Panc1 (cell line): ENCODE results near the gene TSPYL1.

Experiments used
- POLR2AphosphoS5 ChIP-seq: IDR thresholded peaks from 2 replicates; pipeline ENCODE4 v1.6.1; 2012; ENCODE audit warnings: mild to moderate bottlenecking, low read depth, low read length, moderate library complexity
- TCF7L2 ChIP-seq: IDR thresholded peaks from 2 replicates; pipeline ENCODE4 v1.6.1; 2011; ENCODE audit warnings: mild to moderate bottlenecking, low read depth, low read length, inconsistent platforms
- TF ChIP-seq, protein P1 (sequence below): fragments of 450-650 bp; IDR thresholded peaks from 2 replicates; pipeline ENCODE4 v1.5.1; 2017; ENCODE audit warnings: mild to moderate bottlenecking
- TF ChIP-seq, protein P2 (sequence below), 2 experiments: IDR thresholded peaks; 2 replicates each; pipeline ENCODE4 v1.6.1; 2011 to 2012; ENCODE audit warnings: low read depth in 2 of 2, control low read depth in 1 of 2, low read length in 1 of 2, mild to moderate bottlenecking in 1 of 2, moderate library complexity in 1 of 2; ENCODE audit not compliant: insufficient read depth in 1 of 2

DNA sequence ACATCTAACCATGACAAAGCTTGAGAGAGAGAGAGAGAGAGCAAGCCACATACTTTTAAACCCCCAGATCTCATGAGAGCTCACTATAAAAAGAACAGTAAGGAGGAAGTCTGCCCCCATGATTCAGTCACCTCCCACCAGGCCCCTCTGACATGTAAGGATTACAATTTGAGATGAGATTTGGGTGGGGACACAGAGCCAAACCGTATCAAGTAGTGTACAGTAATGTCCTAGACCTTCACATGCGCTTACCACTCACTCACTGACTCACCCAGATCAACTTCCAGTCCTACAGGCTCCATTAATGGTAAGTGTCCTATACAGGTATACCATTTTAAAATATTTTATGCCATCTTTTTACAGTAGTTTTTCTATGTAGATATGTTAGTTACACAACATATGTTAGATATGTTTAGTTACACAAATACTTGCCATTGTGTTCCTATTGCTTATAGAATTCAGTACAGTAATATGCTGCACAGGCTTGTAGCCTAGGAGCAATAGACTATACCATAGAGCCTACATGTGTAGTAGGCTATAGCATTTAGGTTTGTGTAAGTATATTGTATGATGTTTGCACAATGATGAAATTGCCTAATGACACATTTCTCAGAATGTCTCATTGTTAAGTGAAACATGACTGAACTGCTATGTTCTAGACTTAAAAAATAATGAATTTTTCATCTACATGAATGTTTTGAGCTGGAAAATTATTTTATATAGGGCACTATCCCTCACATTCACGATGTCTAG is 11.7 kb downstream of the TSPYL1 start:
- TF ChIP-seq, protein P1, sequence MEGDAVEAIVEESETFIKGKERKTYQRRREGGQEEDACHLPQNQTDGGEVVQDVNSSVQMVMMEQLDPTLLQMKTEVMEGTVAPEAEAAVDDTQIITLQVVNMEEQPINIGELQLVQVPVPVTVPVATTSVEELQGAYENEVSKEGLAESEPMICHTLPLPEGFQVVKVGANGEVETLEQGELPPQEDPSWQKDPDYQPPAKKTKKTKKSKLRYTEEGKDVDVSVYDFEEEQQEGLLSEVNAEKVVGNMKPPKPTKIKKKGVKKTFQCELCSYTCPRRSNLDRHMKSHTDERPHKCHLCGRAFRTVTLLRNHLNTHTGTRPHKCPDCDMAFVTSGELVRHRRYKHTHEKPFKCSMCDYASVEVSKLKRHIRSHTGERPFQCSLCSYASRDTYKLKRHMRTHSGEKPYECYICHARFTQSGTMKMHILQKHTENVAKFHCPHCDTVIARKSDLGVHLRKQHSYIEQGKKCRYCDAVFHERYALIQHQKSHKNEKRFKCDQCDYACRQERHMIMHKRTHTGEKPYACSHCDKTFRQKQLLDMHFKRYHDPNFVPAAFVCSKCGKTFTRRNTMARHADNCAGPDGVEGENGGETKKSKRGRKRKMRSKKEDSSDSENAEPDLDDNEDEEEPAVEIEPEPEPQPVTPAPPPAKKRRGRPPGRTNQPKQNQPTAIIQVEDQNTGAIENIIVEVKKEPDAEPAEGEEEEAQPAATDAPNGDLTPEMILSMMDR: no peak
- TF ChIP-seq POLR2AphosphoS5 (no peak), TCF7L2 (no peak)
- TF ChIP-seq, protein P2, sequence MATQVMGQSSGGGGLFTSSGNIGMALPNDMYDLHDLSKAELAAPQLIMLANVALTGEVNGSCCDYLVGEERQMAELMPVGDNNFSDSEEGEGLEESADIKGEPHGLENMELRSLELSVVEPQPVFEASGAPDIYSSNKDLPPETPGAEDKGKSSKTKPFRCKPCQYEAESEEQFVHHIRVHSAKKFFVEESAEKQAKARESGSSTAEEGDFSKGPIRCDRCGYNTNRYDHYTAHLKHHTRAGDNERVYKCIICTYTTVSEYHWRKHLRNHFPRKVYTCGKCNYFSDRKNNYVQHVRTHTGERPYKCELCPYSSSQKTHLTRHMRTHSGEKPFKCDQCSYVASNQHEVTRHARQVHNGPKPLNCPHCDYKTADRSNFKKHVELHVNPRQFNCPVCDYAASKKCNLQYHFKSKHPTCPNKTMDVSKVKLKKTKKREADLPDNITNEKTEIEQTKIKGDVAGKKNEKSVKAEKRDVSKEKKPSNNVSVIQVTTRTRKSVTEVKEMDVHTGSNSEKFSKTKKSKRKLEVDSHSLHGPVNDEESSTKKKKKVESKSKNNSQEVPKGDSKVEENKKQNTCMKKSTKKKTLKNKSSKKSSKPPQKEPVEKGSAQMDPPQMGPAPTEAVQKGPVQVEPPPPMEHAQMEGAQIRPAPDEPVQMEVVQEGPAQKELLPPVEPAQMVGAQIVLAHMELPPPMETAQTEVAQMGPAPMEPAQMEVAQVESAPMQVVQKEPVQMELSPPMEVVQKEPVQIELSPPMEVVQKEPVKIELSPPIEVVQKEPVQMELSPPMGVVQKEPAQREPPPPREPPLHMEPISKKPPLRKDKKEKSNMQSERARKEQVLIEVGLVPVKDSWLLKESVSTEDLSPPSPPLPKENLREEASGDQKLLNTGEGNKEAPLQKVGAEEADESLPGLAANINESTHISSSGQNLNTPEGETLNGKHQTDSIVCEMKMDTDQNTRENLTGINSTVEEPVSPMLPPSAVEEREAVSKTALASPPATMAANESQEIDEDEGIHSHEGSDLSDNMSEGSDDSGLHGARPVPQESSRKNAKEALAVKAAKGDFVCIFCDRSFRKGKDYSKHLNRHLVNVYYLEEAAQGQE (IDR thresholded peaks at IDR 0.05; ENCODE audit: insufficient read depth in 1 of 2, low read depth in 2 of 2, low read length in 1 of 2): no peak
